ENCODE results near the gene POTEC. TPM values are rescaled to one million over a fixed set of nuclear protein-coding genes. Genes with fewer than 3 reads are reported as not detected.
"Not testable (repeated sequence)": the region's sequence is repeated elsewhere in the genome, so short reads cannot be mapped to it uniquely, and the experiment has no call there.

POTEC gene

GRCh38 chr18:14470446-14470845 lies 73.0 kb downstream of the POTEC start:
- not testable (repeated sequence) for H3K9ac ChIP-seq (ENCODE audit: low read depth, low read length, poor library complexity); H4K91ac ChIP-seq (ENCODE audit: low read depth, low read length, poor library complexity); H2BK12ac ChIP-seq (ENCODE audit: low read length); H4K8ac ChIP-seq (ENCODE audit: low read depth, low read length); H3K4me3 ChIP-seq (ENCODE audit: low read length in 2 of 2); H2BK15ac ChIP-seq (ENCODE audit: low read length); H2BK5ac ChIP-seq (ENCODE audit: low read length); H3K27me3 ChIP-seq (ENCODE audit: control insufficient read depth in 3 of 3, insufficient read depth in 3 of 3, low read depth in 1 of 3, low read length in 3 of 3); H3K14ac ChIP-seq (ENCODE audit: low read length); H2BK120ac ChIP-seq (ENCODE audit: low read depth, low read length); H3K27ac ChIP-seq (replicated peaks; ENCODE audit: low read length); H3K9me3 ChIP-seq (replicated peaks in 1 of 2; ENCODE audit: control insufficient read depth in 2 of 2, insufficient read depth in 1 of 2, low read depth in 1 of 2, low read length in 2 of 2); H3K4me1 ChIP-seq (ENCODE audit: control insufficient read depth in 2 of 2, insufficient read depth in 1 of 2, low read depth in 1 of 2, low read length in 2 of 2); H3K79me1 ChIP-seq (ENCODE audit: low read depth, low read length); H2AK5ac ChIP-seq (ENCODE audit: low read depth, low read length); DNase-seq (ENCODE audit: low spot score); H3K18ac ChIP-seq (ENCODE audit: low read length); H3K4me2 ChIP-seq (ENCODE audit: insufficient read depth, low read length, poor library complexity, severe bottlenecking); H2AFZ ChIP-seq (ENCODE audit: low read length); H3K4ac ChIP-seq (ENCODE audit: low read length); H3K36me3 ChIP-seq (replicated peaks in 1 of 2; ENCODE audit: control insufficient read depth in 2 of 2, insufficient read depth in 2 of 2, low read length in 2 of 2); H3K23ac ChIP-seq (ENCODE audit: low read depth, low read length, poor library complexity)
- WGBS, 2 donors (ENCODE audit: extremely low coverage in 2 of 2, insufficient read length in 2 of 2, insufficient replicate concordance in 1 of 2) = no CpG with 5 or more reads among the region's 3 CpGs

- not testable (repeated sequence) for H3K14ac ChIP-seq (ENCODE audit: low read length); H3K36me3 ChIP-seq (replicated peaks in 1 of 2; ENCODE audit: control insufficient read depth in 2 of 2, insufficient read depth in 2 of 2, low read length in 2 of 2); H3K27me3 ChIP-seq (ENCODE audit: control insufficient read depth in 3 of 3, insufficient read depth in 3 of 3, low read depth in 1 of 3, low read length in 3 of 3); H2BK12ac ChIP-seq (ENCODE audit: low read length); H3K9ac ChIP-seq (ENCODE audit: low read depth, low read length, poor library complexity); H2BK120ac ChIP-seq (ENCODE audit: low read depth, low read length); H4K91ac ChIP-seq (ENCODE audit: low read depth, low read length, poor library complexity); DNase-seq (ENCODE audit: low spot score); H3K4me2 ChIP-seq (ENCODE audit: insufficient read depth, low read length, poor library complexity, severe bottlenecking); H3K27ac ChIP-seq (replicated peaks; ENCODE audit: low read length); H3K4me3 ChIP-seq (ENCODE audit: low read length in 2 of 2); H2BK15ac ChIP-seq (ENCODE audit: low read length); H3K18ac ChIP-seq (ENCODE audit: low read length); H3K4me1 ChIP-seq (ENCODE audit: control insufficient read depth in 2 of 2, insufficient read depth in 1 of 2, low read depth in 1 of 2, low read length in 2 of 2); H3K4ac ChIP-seq (ENCODE audit: low read length); H3K79me1 ChIP-seq (ENCODE audit: low read depth, low read length); H2BK5ac ChIP-seq (ENCODE audit: low read length); H3K23ac ChIP-seq (ENCODE audit: low read depth, low read length, poor library complexity); H2AFZ ChIP-seq (ENCODE audit: low read length); H3K9me3 ChIP-seq (replicated peaks in 1 of 2; ENCODE audit: control insufficient read depth in 2 of 2, insufficient read depth in 1 of 2, low read depth in 1 of 2, low read length in 2 of 2); H2AK5ac ChIP-seq (ENCODE audit: low read depth, low read length); H4K8ac ChIP-seq (ENCODE audit: low read depth, low read length)
Measured at GRCh38 chr18:14470046-14470445, 73.4 kb downstream of the POTEC start.

- H2BK15ac ChIP-seq (ENCODE audit: low read length); DNase-seq (ENCODE audit: low spot score); H2AFZ ChIP-seq (ENCODE audit: low read length); H3K4me2 ChIP-seq (ENCODE audit: insufficient read depth, low read length, poor library complexity, severe bottlenecking); H3K9me3 ChIP-seq (replicated peaks in 1 of 2; ENCODE audit: control insufficient read depth in 2 of 2, insufficient read depth in 1 of 2, low read depth in 1 of 2, low read length in 2 of 2); H2BK12ac ChIP-seq (ENCODE audit: low read length); H3K36me3 ChIP-seq (replicated peaks in 1 of 2; ENCODE audit: control insufficient read depth in 2 of 2, insufficient read depth in 2 of 2, low read length in 2 of 2); H3K4me3 ChIP-seq (ENCODE audit: low read length in 2 of 2); H3K23ac ChIP-seq (ENCODE audit: low read depth, low read length, poor library complexity); H3K4ac ChIP-seq (ENCODE audit: low read length); H3K4me1 ChIP-seq (ENCODE audit: control insufficient read depth in 2 of 2, insufficient read depth in 1 of 2, low read depth in 1 of 2, low read length in 2 of 2); H2BK120ac ChIP-seq (ENCODE audit: low read depth, low read length); H3K27ac ChIP-seq (replicated peaks; ENCODE audit: low read length); H3K14ac ChIP-seq (ENCODE audit: low read length); H3K79me1 ChIP-seq (ENCODE audit: low read depth, low read length); H3K27me3 ChIP-seq (ENCODE audit: control insufficient read depth in 3 of 3, insufficient read depth in 3 of 3, low read depth in 1 of 3, low read length in 3 of 3); H4K8ac ChIP-seq (ENCODE audit: low read depth, low read length); H4K91ac ChIP-seq (ENCODE audit: low read depth, low read length, poor library complexity); H2AK5ac ChIP-seq (ENCODE audit: low read depth, low read length); H3K18ac ChIP-seq (ENCODE audit: low read length); H2BK5ac ChIP-seq (ENCODE audit: low read length); H3K9ac ChIP-seq (ENCODE audit: low read depth, low read length, poor library complexity): not testable (repeated sequence)
- no CpG with 5 or more reads among the region's 1 CpG for WGBS, 2 donors (ENCODE audit: extremely low coverage in 2 of 2, insufficient read length in 2 of 2, insufficient replicate concordance in 1 of 2)
Measured at GRCh38 chr18:14465989-14466388, 77.4 kb downstream of the POTEC start.

Small RNAs within 50 kb of the gene (small RNA-seq; reads per million reads assigned to genes)
- gene RNU6-1021P (ENCODE audit: insufficient read depth) = not detected

All from neuronal stem cell (in vitro differentiated cells).